Progenitor cell of endocrine pancreas (in vitro differentiated cells): ENCODE data around the gene POMGNT1. TPM values are rescaled to one million over a fixed set of nuclear protein-coding genes. Genes with fewer than 3 reads are reported as not detected.

Experiments
- DNase-seq: peaks from one replicate; pipeline ENCODE4 v3.0.0; 2021; ENCODE audit warnings: low spot score; ENCODE audit not compliant: unreplicated experiment
- H3K27ac Mint-ChIP-seq: 2 replicates; pipeline ENCODE4 v1.8.0; 2021; ENCODE audit warnings: mild to moderate bottlenecking, moderate library complexity, mixed read lengths
- H3K27me3 Mint-ChIP-seq: 2 replicates; pipeline ENCODE4 v1.8.0; 2021; ENCODE audit warnings: mixed read lengths
- H3K36me3 Mint-ChIP-seq: 2 replicates; pipeline ENCODE4 v1.8.0; 2022; ENCODE audit warnings: mixed read lengths; ENCODE audit not compliant: insufficient read depth
- H3K4me1 Mint-ChIP-seq: 2 replicates; pipeline ENCODE4 v1.8.0; 2021; ENCODE audit warnings: low read depth, mixed read lengths
- H3K4me3 Mint-ChIP-seq: 2 replicates; pipeline ENCODE4 v1.8.0; 2021; ENCODE audit warnings: low read depth, mild to moderate bottlenecking, moderate library complexity, mixed read lengths
- H3K9me3 Mint-ChIP-seq: 2 replicates; pipeline ENCODE4 v1.8.0; 2021; ENCODE audit warnings: low read depth, mixed read lengths
- CTCF ChIP-seq: fragments of 200-600 bp; sonication (generic); IDR thresholded peaks from one replicate; pipeline ENCODE4 v1.5.0; 2021; ENCODE audit warnings: antibody characterized with exemption, mild to moderate bottlenecking; ENCODE audit not compliant: unreplicated experiment
- total RNA-seq: library from RNA; stranded (reverse); gene quantifications from 2 replicates; pipeline ENCODE4 v1.2.1, GENCODE V29; 2021

Gene POMGNT1
- total RNA-seq, 1 donor from 2014 or later = 102 TPM

DNA sequence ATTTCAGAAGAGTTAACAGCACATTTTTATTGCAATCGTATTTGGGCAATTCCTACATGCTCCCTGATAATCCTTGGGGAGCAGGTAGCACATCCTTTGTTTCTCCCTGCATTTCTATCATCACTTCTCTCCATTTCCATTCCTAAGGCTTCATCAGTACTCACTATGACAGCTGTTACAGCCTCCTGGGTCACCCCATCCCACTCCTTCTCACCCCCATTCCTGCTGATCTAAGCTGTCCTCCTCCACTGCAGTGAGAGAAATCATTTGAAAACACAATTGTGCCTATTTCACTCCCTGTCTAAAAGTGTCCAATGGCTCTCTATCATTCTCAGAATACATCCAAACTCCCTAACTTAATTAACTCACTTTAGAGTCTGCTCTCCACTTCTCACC is 40.3 kb downstream of the POMGNT1 start:
- Mint-ChIP-seq H3K4me1 (no peaks in the 10 kb centered on the region), H3K27ac (no peak overlapping the region), H3K9me3 (no peaks in the 10 kb centered on the region), H3K4me3 (no peak overlapping the region), H3K27me3 (peaks cover 4% of the 10 kb centered on the region), H3K36me3 (no peaks in the 10 kb centered on the region)
- TF ChIP-seq CTCF = no peak
- DNase-seq = no peak

DNA sequence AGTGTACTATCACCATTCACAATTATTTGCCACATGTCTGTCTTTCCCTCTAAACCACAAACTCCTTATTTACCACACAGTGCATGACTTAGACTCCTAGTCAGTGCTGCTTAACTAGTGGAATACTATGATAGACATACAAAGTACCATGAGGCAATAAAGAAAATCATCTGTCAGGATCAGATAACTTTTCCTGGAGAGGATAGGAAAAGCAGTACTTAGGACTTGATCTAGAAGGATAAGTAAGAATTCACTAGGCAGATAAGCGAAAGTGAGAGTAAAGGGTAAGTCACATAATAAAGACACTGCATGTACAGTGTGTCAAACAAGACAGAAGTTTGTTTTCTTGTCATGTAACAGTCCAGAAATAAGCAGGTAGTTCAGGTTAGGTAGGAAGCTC is 44.5 kb downstream of the POMGNT1 start:
- H3K36me3 Mint-ChIP-seq = no peaks in the 10 kb centered on the region
- no peaks in the 10 kb centered on the region for H3K4me1 Mint-ChIP-seq
- no peak for TF ChIP-seq CTCF
- no peak for DNase-seq
- no peak overlapping the region for H3K27ac Mint-ChIP-seq
- peaks cover 4% of the 10 kb centered on the region for H3K27me3 Mint-ChIP-seq
- H3K9me3 Mint-ChIP-seq = no peaks in the 10 kb centered on the region
- H3K4me3 Mint-ChIP-seq = no peak overlapping the region

DNA sequence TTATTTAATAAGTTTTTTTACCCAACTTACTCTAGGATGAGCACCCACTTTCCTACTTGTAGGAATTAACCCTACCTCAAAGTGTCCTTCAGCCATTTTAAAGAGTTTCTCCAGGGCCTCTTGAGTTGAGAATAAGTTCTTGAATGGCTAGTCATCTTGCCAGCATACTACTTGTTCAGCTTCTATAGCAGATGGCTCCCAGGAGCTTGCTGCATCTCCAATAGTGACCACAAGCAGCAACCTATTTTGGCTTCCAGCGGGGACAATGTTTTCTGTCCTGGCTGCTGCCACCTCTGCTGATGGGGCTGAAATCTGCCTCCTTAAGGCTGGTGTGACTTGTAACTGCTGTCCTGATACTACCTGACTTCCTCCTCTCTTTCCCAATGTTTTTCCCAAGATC is 45.0 kb downstream of the POMGNT1 start:
- no peak for TF ChIP-seq CTCF
- no peak for DNase-seq
- no peaks in the 10 kb centered on the region for H3K4me1 Mint-ChIP-seq
- no peaks in the 10 kb centered on the region for H3K9me3 Mint-ChIP-seq
- H3K36me3 Mint-ChIP-seq = no peaks in the 10 kb centered on the region
- H3K27ac Mint-ChIP-seq = no peak overlapping the region
- no peak overlapping the region for H3K4me3 Mint-ChIP-seq
- H3K27me3 Mint-ChIP-seq = peaks cover 4% of the 10 kb centered on the region

GRCh38 chr1:46152016-46152415 is 46.2 kb downstream of the POMGNT1 start:
- no peak overlapping the region for H3K4me3 Mint-ChIP-seq
- DNase-seq = no peak
- peaks cover 4% of the 10 kb centered on the region for H3K27me3 Mint-ChIP-seq
- no peaks in the 10 kb centered on the region for H3K9me3 Mint-ChIP-seq
- H3K4me1 Mint-ChIP-seq = no peaks in the 10 kb centered on the region
- no peak overlapping the region for H3K27ac Mint-ChIP-seq
- H3K36me3 Mint-ChIP-seq = no peaks in the 10 kb centered on the region
- TF ChIP-seq CTCF = no peak

DNA sequence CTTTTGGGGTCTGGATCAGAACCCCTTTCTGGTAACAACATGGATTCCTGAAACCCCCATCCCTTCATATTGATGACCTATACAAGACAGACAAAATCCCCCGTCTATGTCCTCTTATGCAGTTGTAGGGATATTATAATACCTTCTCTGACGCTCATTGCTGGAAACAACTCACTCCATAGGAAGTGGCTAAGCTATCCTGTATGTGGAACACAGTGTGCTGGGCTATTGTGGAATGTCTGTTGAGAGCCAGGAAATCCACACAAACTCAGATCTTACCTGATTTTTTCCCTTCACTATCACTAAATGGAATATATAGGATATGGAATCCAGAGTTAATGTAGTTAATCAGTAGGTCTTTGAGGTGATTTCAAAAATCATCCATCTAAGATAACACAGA is 48.1 kb downstream of the POMGNT1 start:
- Mint-ChIP-seq H3K4me3 (no peak overlapping the region), H3K36me3 (no peaks in the 10 kb centered on the region), H3K9me3 (no peaks in the 10 kb centered on the region), H3K4me1 (no peaks in the 10 kb centered on the region), H3K27me3 (peaks cover 4% of the 10 kb centered on the region), H3K27ac (no peak overlapping the region)
- no peak for DNase-seq
- no peak for TF ChIP-seq CTCF

GRCh38 chr1:46148318-46148717 is 49.9 kb downstream of the POMGNT1 start:
- H3K4me3 Mint-ChIP-seq = no peak overlapping the region
- no peaks in the 10 kb centered on the region for H3K9me3 Mint-ChIP-seq
- no peaks in the 10 kb centered on the region for H3K27me3 Mint-ChIP-seq
- H3K27ac Mint-ChIP-seq = no peak overlapping the region
- DNase-seq = no peak
- H3K4me1 Mint-ChIP-seq = no peaks in the 10 kb centered on the region
- TF ChIP-seq CTCF = no peak
- H3K36me3 Mint-ChIP-seq = no peaks in the 10 kb centered on the region
